PC-3 (cell line): ENCODE measurements around the gene PSMB2. TPM values are rescaled to one million over a fixed set of nuclear protein-coding genes. Genes with fewer than 3 reads are reported as not detected.

Experiments used
- ATAC-seq: fragments of 200-7000 bp; cut with Tn5 transposase; 2 replicates; pipeline ENCODE4 v1.9.1; 2020; ENCODE audit warnings: mild to moderate bottlenecking, moderate library complexity
- BruUV-seq: library from RNA; stranded (reverse); fragments of 400-500 nt; replicated peaks from 2 replicates; lab custom pipeline; 2021; lab: Mats Ljungman, UMichigan
- CTCF ChIA-PET: fragments of 300-600 bp; sonication (Branson Sonifier 250); formaldehyde crosslinking; loops from one replicate; lab custom pipeline; 2022; ENCODE audit warnings: antibody characterized with exemption; lab: Charles Lee
- POLR2A ChIA-PET: fragments of 300-600 bp; sonication (Branson Sonifier 250); formaldehyde crosslinking; loops from one replicate; lab custom pipeline; 2022; ENCODE audit warnings: antibody characterized with exemption; ENCODE audit not compliant: unreplicated experiment; lab: Charles Lee
- DNase-seq: peaks from one replicate; pipeline ENCODE4 v3.0.0-alpha.2; 2015
- H2AFZ ChIP-seq: fragments of 300-600 bp; sonication (generic); 2 replicates; pipeline ENCODE4 v1.6.0; 2016; ENCODE audit warnings: antibody characterized with exemption, low read length
- H3F3A ChIP-seq: fragments of 300-600 bp; sonication (generic); one replicate; pipeline ENCODE4 v1.6.0; 2017; ENCODE audit warnings: antibody characterized with exemption, low read length, control low read depth, mild to moderate bottlenecking; ENCODE audit not compliant: unreplicated experiment
- H3K27ac ChIP-seq: fragments of 300-600 bp; sonication (generic); 2 replicates; pipeline ENCODE4 v1.5.1; 2016; ENCODE audit warnings: mild to moderate bottlenecking, low read length
- H3K27me3 ChIP-seq: fragments of 300-600 bp; sonication (generic); 2 replicates; pipeline ENCODE4 v1.6.1; 2016; ENCODE audit warnings: low read length, mixed read lengths
- H3K36me3 ChIP-seq: fragments of 300-600 bp; sonication (generic); 2 replicates; pipeline ENCODE4 v1.6.1; 2016; ENCODE audit warnings: low read depth, mixed run types, low read length, mixed read lengths
- H3K4me1 ChIP-seq: fragments of 300-600 bp; sonication (generic); 2 replicates; pipeline ENCODE4 v1.5.1; 2016; ENCODE audit warnings: low read length; ENCODE audit not compliant: insufficient read depth
- H3K4me2 ChIP-seq: fragments of 300-600 bp; sonication (generic); 2 replicates; pipeline ENCODE4 v1.6.0; 2016; ENCODE audit warnings: low read length
- H3K4me3 ChIP-seq: fragments of 300-600 bp; sonication (generic); 2 replicates; pipeline ENCODE4 v1.5.1; 2016; ENCODE audit warnings: mild to moderate bottlenecking, low read length, mixed read lengths
- H3K79me2 ChIP-seq: fragments of 300-600 bp; sonication (generic); 2 replicates; pipeline ENCODE4 v1.6.1; 2017; ENCODE audit warnings: low read length, mixed read lengths
- H3K9ac ChIP-seq: fragments of 300-600 bp; sonication (generic); 2 replicates; pipeline ENCODE4 v1.6.0; 2016; ENCODE audit warnings: mild to moderate bottlenecking, low read length
- H3K9me2 ChIP-seq: fragments of 300-600 bp; sonication (generic); replicated peaks from 2 replicates; pipeline ENCODE4 v1.6.1; 2016; ENCODE audit warnings: mixed run types, low read length, mixed read lengths
- H3K9me3 ChIP-seq: fragments of 300-600 bp; sonication (generic); 2 replicates; pipeline ENCODE4 v1.6.1; 2016; ENCODE audit warnings: low read length, mixed read lengths
- H4K20me1 ChIP-seq: fragments of 300-600 bp; sonication (generic); 2 replicates; pipeline ENCODE4 v1.6.1; 2016; ENCODE audit warnings: low read length, mixed read lengths
- CTCF ChIP-seq: fragments of 300-600 bp; sonication (generic); conservative IDR thresholded peaks from 2 replicates; pipeline ENCODE4 v1.5.1; 2017; ENCODE audit warnings: antibody characterized with exemption, low read depth, mild to moderate bottlenecking, low read length
- EZH2 ChIP-seq: fragments of 300-600 bp; sonication (generic); IDR thresholded peaks from one replicate; pipeline ENCODE4 v1.6.1; 2017; ENCODE audit warnings: antibody characterized with exemption, mild to moderate bottlenecking, low read length; ENCODE audit not compliant: unreplicated experiment
- EZH2phosphoT487 ChIP-seq: fragments of 300-600 bp; sonication (generic); IDR thresholded peaks from 2 replicates; pipeline ENCODE4 v1.6.1; 2018; ENCODE audit warnings: mild to moderate bottlenecking, antibody characterized with exemption, low read length, borderline replicate concordance
- intact Hi-C: fragments of 100-400 bp; cut with micrococcal nuclease; formaldehyde crosslinking; loops from 2 replicates; pipeline ENCODE4 v1.9.0; 2023
- total RNA-seq: library from RNA; depleted of rRNA; stranded (reverse); fragments of >200 nt; gene quantifications from 2 replicates; pipeline ENCODE4 v1.2.3, GENCODE V29; 2014

Gene PSMB2
- total RNA-seq, 1 experiment from 2014 or later: 61.2 TPM

- Histone ChIP-seq H3K4me3 (no peak overlapping the region), H3K27ac (no peak overlapping the region), H3F3A (no peaks in the 10 kb centered on the region), H3K9me2 (no peaks in the 10 kb centered on the region), H3K79me2 (no peaks in the 10 kb centered on the region), H4K20me1 (no peaks in the 10 kb centered on the region), H3K27me3 (no peaks in the 10 kb centered on the region), H3K4me1 (no peaks in the 10 kb centered on the region), H2AFZ (no peak overlapping the region), H3K9ac (no peak overlapping the region), H3K4me2 (no peak overlapping the region), H3K9me3 (no peaks in the 10 kb centered on the region), H3K36me3 (no peaks in the 10 kb centered on the region)
- BruUV-seq: no TSS peak
- POLR2A ChIA-PET: no interaction called here
- CTCF ChIA-PET: no interaction called here
- no peak for ATAC-seq
- no peak for DNase-seq
- TF ChIP-seq EZH2: no peak
- TF ChIP-seq CTCF: no peak
- intact Hi-C loops: no loop called here
Measured at GRCh38 chr1:35590476-35591040, 50.8 kb downstream of the PSMB2 start.

- H3K9ac ChIP-seq: no peak overlapping the region
- no peaks in the 10 kb centered on the region for H3K36me3 ChIP-seq
- no TSS peak for BruUV-seq
- no peaks in the 10 kb centered on the region for H3K27me3 ChIP-seq
- CTCF ChIA-PET: interaction anchor here (0.6 kb wide), 1 partner anchor 125 kb away, joined by 4 read pairs; no protein-coding TSS in a partner anchor
- no peak overlapping the region for H3K4me2 ChIP-seq
- no peak overlapping the region for H2AFZ ChIP-seq
- H3K4me3 ChIP-seq: no peak overlapping the region
- no peaks in the 10 kb centered on the region for H3K9me3 ChIP-seq
- ATAC-seq: no peak
- H3F3A ChIP-seq: no peaks in the 10 kb centered on the region
- no peak for DNase-seq
- no peaks in the 10 kb centered on the region for H3K79me2 ChIP-seq
- TF ChIP-seq EZH2phosphoT487 (no peak), EZH2 (no peak), CTCF (no peak)
- H3K4me1 ChIP-seq: no peaks in the 10 kb centered on the region
- no peaks in the 10 kb centered on the region for H4K20me1 ChIP-seq
- no peak overlapping the region for H3K27ac ChIP-seq
- no peaks in the 10 kb centered on the region for H3K9me2 ChIP-seq
- intact Hi-C loops: no loop called here
- POLR2A ChIA-PET: interaction anchor here (0.6 kb wide), 1 partner anchor 10 kb away, joined by 5 read pairs; no protein-coding TSS in a partner anchor
Measured at GRCh38 chr1:35589516-35590427, 51.6 kb downstream of the PSMB2 start.
